ENCODE results near the gene ITIH6.

GRCh38 chrX:54824722-54825121 is 26.7 kb upstream of the ITIH6 start:
- TF ChIP-seq, protein P1, sequence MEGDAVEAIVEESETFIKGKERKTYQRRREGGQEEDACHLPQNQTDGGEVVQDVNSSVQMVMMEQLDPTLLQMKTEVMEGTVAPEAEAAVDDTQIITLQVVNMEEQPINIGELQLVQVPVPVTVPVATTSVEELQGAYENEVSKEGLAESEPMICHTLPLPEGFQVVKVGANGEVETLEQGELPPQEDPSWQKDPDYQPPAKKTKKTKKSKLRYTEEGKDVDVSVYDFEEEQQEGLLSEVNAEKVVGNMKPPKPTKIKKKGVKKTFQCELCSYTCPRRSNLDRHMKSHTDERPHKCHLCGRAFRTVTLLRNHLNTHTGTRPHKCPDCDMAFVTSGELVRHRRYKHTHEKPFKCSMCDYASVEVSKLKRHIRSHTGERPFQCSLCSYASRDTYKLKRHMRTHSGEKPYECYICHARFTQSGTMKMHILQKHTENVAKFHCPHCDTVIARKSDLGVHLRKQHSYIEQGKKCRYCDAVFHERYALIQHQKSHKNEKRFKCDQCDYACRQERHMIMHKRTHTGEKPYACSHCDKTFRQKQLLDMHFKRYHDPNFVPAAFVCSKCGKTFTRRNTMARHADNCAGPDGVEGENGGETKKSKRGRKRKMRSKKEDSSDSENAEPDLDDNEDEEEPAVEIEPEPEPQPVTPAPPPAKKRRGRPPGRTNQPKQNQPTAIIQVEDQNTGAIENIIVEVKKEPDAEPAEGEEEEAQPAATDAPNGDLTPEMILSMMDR (IDR thresholded peaks at IDR 0.05; ENCODE audit: insufficient read depth, low read depth, low read length), result no peak
- TF ChIP-seq EZH2 (IDR thresholded peaks at IDR 0.05; ENCODE audit: insufficient read depth, low read length), result no peak
